Neural cell (in vitro differentiated cells): Measurements from ENCODE around the gene ZMYM2.

Source experiments
- CTCF ChIP-seq: fragments of 450-650 bp; IDR thresholded peaks from 2 replicates; pipeline ENCODE4 v1.5.1; 2014; ENCODE audit warnings: antibody characterized with exemption, mild to moderate bottlenecking, moderate library complexity; ENCODE audit not compliant: poor library complexity, severe bottlenecking
- EP300 ChIP-seq: fragments of 450-650 bp; conservative IDR thresholded peaks from 2 replicates; pipeline ENCODE4 v1.6.1; 2014; ENCODE audit warnings: antibody characterized with exemption, mild to moderate bottlenecking, moderate library complexity; ENCODE audit not compliant: poor library complexity, severe bottlenecking
- EZH2 ChIP-seq: fragments of 200-600, 300-800 bp; shearing (Covaris generic), sonication (generic); IDR thresholded peaks from 2 replicates; pipeline ENCODE4 v1.6.1; 2014; ENCODE audit warnings: antibody characterized with exemption, low read length, borderline replicate concordance, mild to moderate bottlenecking; ENCODE audit not compliant: insufficient read depth, poor library complexity, severe bottlenecking
- POLR2AphosphoS5 ChIP-seq: IDR thresholded peaks from 2 replicates; pipeline ENCODE4 v1.6.1; 2012
- RAD21 ChIP-seq: fragments of 450-650 bp; conservative IDR thresholded peaks from 2 replicates; pipeline ENCODE4 v1.6.1; 2014; ENCODE audit warnings: antibody characterized with exemption, mild to moderate bottlenecking, moderate library complexity
- SMC3 ChIP-seq: fragments of 450-650 bp; conservative IDR thresholded peaks from 2 replicates; pipeline ENCODE4 v1.6.1; 2014; ENCODE audit warnings: antibody characterized with exemption, mild to moderate bottlenecking, moderate library complexity; ENCODE audit not compliant: poor library complexity
- TAF1 ChIP-seq: IDR thresholded peaks from 2 replicates; pipeline ENCODE4 v1.6.1; 2012; ENCODE audit warnings: low read depth

DNA sequence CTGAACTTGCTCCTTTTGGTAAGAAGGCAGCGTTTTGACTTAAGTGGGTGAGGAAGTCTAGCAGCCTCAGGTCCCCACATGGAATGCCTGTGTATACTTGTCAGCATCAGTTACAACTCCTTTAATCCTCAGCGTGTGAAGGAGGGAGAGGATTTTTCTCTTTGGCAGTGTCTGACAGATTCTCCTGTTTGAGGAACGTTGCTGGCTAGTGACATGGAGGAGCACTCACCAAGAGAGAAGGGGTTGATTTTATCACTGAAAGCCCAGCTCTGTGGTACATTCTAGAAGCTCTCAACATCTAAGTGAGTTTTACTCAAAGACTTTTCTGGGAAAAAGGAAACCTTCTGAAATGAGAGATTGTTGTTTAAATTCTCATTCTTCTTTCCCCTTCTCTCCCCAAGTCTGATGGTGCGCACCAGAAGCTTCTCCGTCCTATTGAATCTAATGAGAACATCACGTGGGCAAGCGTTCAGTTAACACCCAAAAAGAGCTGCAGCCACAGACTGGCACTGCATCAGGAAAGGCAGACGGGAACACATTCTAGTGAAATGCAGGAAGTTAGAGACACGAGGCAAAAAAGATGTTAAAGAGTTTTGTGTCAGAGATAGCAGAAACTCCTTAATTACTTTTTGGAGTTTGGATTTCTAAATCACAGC lies 144.1 kb downstream of the ZMYM2 start:
- TF ChIP-seq CTCF (no peak), TAF1 (no peak), SMC3 (no peak), RAD21 (no peak), EZH2 (no peak), EP300 (no peak), POLR2AphosphoS5 (no peak)
